ENCODE data around the gene NOD2.

The NOD2 gene

GRCh38 chr16:50751528-50751927 is 58.1 kb downstream of the NOD2 start:
- no peak for FAIRE-seq
- DNase-seq (ENCODE audit: insufficient read length): no peak
- TF ChIP-seq POLR2A (IDR thresholded peaks at IDR 0.05; ENCODE audit: low read depth, low read length): no peak
- TF ChIP-seq TAF1 (IDR thresholded peaks at IDR 0.05; ENCODE audit: borderline replicate concordance, low read depth, low read length): no peak
- TF ChIP-seq POLR2AphosphoS5 (IDR thresholded peaks at IDR 0.05; ENCODE audit: low read depth, low read length): no peak

- no peak for TF ChIP-seq POLR2A (IDR thresholded peaks at IDR 0.05; ENCODE audit: low read depth, low read length)
- TF ChIP-seq TAF1 (IDR thresholded peaks at IDR 0.05; ENCODE audit: borderline replicate concordance, low read depth, low read length): no peak
- TF ChIP-seq POLR2AphosphoS5 (IDR thresholded peaks at IDR 0.05; ENCODE audit: low read depth, low read length): no peak
- no peak for FAIRE-seq
- DNase-seq (ENCODE audit: insufficient read length): no peak
These were observed 59.2 kb downstream of the NOD2 start for GRCh38 chr16:50752471-50753235.

GRCh38 chr16:50756473-50756872 is 63.1 kb downstream of the NOD2 start:
- no peak for TF ChIP-seq POLR2A (IDR thresholded peaks at IDR 0.05; ENCODE audit: low read depth, low read length)
- no peak for TF ChIP-seq POLR2AphosphoS5 (IDR thresholded peaks at IDR 0.05; ENCODE audit: low read depth, low read length)
- no peak for TF ChIP-seq TAF1 (IDR thresholded peaks at IDR 0.05; ENCODE audit: borderline replicate concordance, low read depth, low read length)
- no peak for DNase-seq (ENCODE audit: insufficient read length)
- no peak for FAIRE-seq

GRCh38 chr16:50761267-50761666 is 67.9 kb downstream of the NOD2 start:
- FAIRE-seq (peak; percentile 21), DNase-seq (ENCODE audit: insufficient read length) (no peak)
- TF ChIP-seq TAF1 (IDR thresholded peaks at IDR 0.05; ENCODE audit: borderline replicate concordance, low read depth, low read length): no peak
- no peak for TF ChIP-seq POLR2A (IDR thresholded peaks at IDR 0.05; ENCODE audit: low read depth, low read length)
- TF ChIP-seq POLR2AphosphoS5 (IDR thresholded peaks at IDR 0.05; ENCODE audit: low read depth, low read length): no peak

GRCh38 chr16:50762241-50762640 is 68.8 kb downstream of the NOD2 start:
- TF ChIP-seq POLR2A (IDR thresholded peaks at IDR 0.05; ENCODE audit: low read depth, low read length) (no peak), TAF1 (IDR thresholded peaks at IDR 0.05; ENCODE audit: borderline replicate concordance, low read depth, low read length) (no peak)
- no peak for DNase-seq (ENCODE audit: insufficient read length)
- FAIRE-seq: no peak

GRCh38 chr16:50763211-50763610 is 69.8 kb downstream of the NOD2 start:
- TF ChIP-seq POLR2A (IDR thresholded peaks at IDR 0.05; ENCODE audit: low read depth, low read length): no peak
- TF ChIP-seq TAF1 (IDR thresholded peaks at IDR 0.05; ENCODE audit: borderline replicate concordance, low read depth, low read length): no peak
- TF ChIP-seq POLR2AphosphoS5 (IDR thresholded peaks at IDR 0.05; ENCODE audit: low read depth, low read length): no peak
- DNase-seq (ENCODE audit: insufficient read length) (no peak), FAIRE-seq (no peak)

GRCh38 chr16:50765260-50765659 is 71.9 kb downstream of the NOD2 start:
- FAIRE-seq: no peak
- TF ChIP-seq POLR2A (IDR thresholded peaks at IDR 0.05; ENCODE audit: low read depth, low read length) (no peak), POLR2AphosphoS5 (IDR thresholded peaks at IDR 0.05; ENCODE audit: low read depth, low read length) (no peak), TAF1 (IDR thresholded peaks at IDR 0.05; ENCODE audit: borderline replicate concordance, low read depth, low read length) (no peak)

GRCh38 chr16:50765861-50766260 is 72.5 kb downstream of the NOD2 start:
- FAIRE-seq: no peak
- DNase-seq (ENCODE audit: insufficient read length): no peak
- TF ChIP-seq POLR2A (IDR thresholded peaks at IDR 0.05; ENCODE audit: low read depth, low read length) (no peak), POLR2AphosphoS5 (IDR thresholded peaks at IDR 0.05; ENCODE audit: low read depth, low read length) (no peak), TAF1 (IDR thresholded peaks at IDR 0.05; ENCODE audit: borderline replicate concordance, low read depth, low read length) (no peak)

More at GRCh38 chr16:50765260-50765659, 71.9 kb downstream of the NOD2 start:
- no peak for DNase-seq (ENCODE audit: insufficient read length)

GRCh38 chr16:50767197-50767596 is 73.8 kb downstream of the NOD2 start:
- FAIRE-seq: no peak
- no peak for TF ChIP-seq TAF1 (IDR thresholded peaks at IDR 0.05; ENCODE audit: borderline replicate concordance, low read depth, low read length)
- no peak for TF ChIP-seq POLR2AphosphoS5 (IDR thresholded peaks at IDR 0.05; ENCODE audit: low read depth, low read length)
- no peak for TF ChIP-seq POLR2A (IDR thresholded peaks at IDR 0.05; ENCODE audit: low read depth, low read length)
- no peak for DNase-seq (ENCODE audit: insufficient read length)

- TF ChIP-seq POLR2AphosphoS5 (IDR thresholded peaks at IDR 0.05; ENCODE audit: low read depth, low read length) (no peak), POLR2A (IDR thresholded peaks at IDR 0.05; ENCODE audit: low read depth, low read length) (no peak), TAF1 (IDR thresholded peaks at IDR 0.05; ENCODE audit: borderline replicate concordance, low read depth, low read length) (no peak)
- FAIRE-seq (no peak), DNase-seq (ENCODE audit: insufficient read length) (no peak)
These were observed 78.0 kb downstream of the NOD2 start for GRCh38 chr16:50771366-50771765.

- DNase-seq (ENCODE audit: insufficient read length) (no peak), FAIRE-seq (no peak)
- TF ChIP-seq POLR2A (IDR thresholded peaks at IDR 0.05; ENCODE audit: low read depth, low read length): no peak
- no peak for TF ChIP-seq POLR2AphosphoS5 (IDR thresholded peaks at IDR 0.05; ENCODE audit: low read depth, low read length)
- TF ChIP-seq TAF1 (IDR thresholded peaks at IDR 0.05; ENCODE audit: borderline replicate concordance, low read depth, low read length): no peak
These were observed 81.0 kb downstream of the NOD2 start for GRCh38 chr16:50774405-50774804.

GRCh38 chr16:50774960-50775359 is 81.6 kb downstream of the NOD2 start:
- FAIRE-seq: no peak
- no peak for TF ChIP-seq POLR2A (IDR thresholded peaks at IDR 0.05; ENCODE audit: low read depth, low read length)
- TF ChIP-seq POLR2AphosphoS5 (IDR thresholded peaks at IDR 0.05; ENCODE audit: low read depth, low read length): no peak
- no peak for TF ChIP-seq TAF1 (IDR thresholded peaks at IDR 0.05; ENCODE audit: borderline replicate concordance, low read depth, low read length)
- no peak for DNase-seq (ENCODE audit: insufficient read length)

Measured in GM12892 (cell line).